Neural progenitor cell (in vitro differentiated cells): ENCODE results near the gene SLCO4A1. TPM values are rescaled to one million over a fixed set of nuclear protein-coding genes. Genes with fewer than 3 reads are reported as not detected.

Experiments used
- DNase-seq: peaks from one replicate; pipeline ENCODE4 v3.0.0-alpha.2; 2016; ENCODE audit warnings: low spot score
- H2AFZ ChIP-seq: fragments of 200-600 bp; sonication (generic); replicated peaks from 2 replicates; pipeline ENCODE4 v1.6.1; 2016; ENCODE audit warnings: antibody characterized with exemption
- H3F3A ChIP-seq: fragments of 200-600 bp; sonication (generic); 2 replicates; pipeline ENCODE4 v1.6.1; 2016; ENCODE audit warnings: antibody characterized with exemption, low read depth
- H3K27ac ChIP-seq: fragments of 200-600 bp; sonication (generic); 2 replicates; pipeline ENCODE4 v1.5.1; 2016; ENCODE audit warnings: mild to moderate bottlenecking
- H3K27me3 ChIP-seq: fragments of 200-600 bp; sonication (generic); 2 replicates; pipeline ENCODE4 v1.6.1; 2016; ENCODE audit warnings: mild to moderate bottlenecking, moderate library complexity
- H3K36me3 ChIP-seq: fragments of 200-600 bp; sonication (generic); 2 replicates; pipeline ENCODE4 v1.5.1; 2016
- H3K4me1 ChIP-seq: fragments of 200-600 bp; sonication (generic); 2 replicates; pipeline ENCODE4 v1.6.1; 2016; ENCODE audit warnings: mixed run types
- H3K4me2 ChIP-seq: fragments of 200-600 bp; sonication (generic); 2 replicates; pipeline ENCODE4 v1.6.1; 2016
- H3K4me3 ChIP-seq: fragments of 200-600 bp; sonication (generic); 2 replicates; pipeline ENCODE4 v1.5.1; 2016
- H3K79me2 ChIP-seq: fragments of 200-600 bp; sonication (generic); 2 replicates; pipeline ENCODE4 v1.6.1; 2016; ENCODE audit warnings: low read depth
- H3K9ac ChIP-seq: fragments of 200-600 bp; sonication (generic); 2 replicates; pipeline ENCODE4 v1.6.1; 2016
- H3K9me3 ChIP-seq: fragments of 200-600 bp; sonication (generic); 2 replicates; pipeline ENCODE4 v1.5.1; 2016; ENCODE audit warnings: low read depth
- H4K20me1 ChIP-seq: fragments of 200-600 bp; sonication (generic); 2 replicates; pipeline ENCODE4 v1.6.1; 2016; ENCODE audit warnings: low read depth
- H3K27ac Mint-ChIP-seq: 3 replicates; pipeline ENCODE4 v1.8.0; 2021; ENCODE audit warnings: mixed read lengths
- H3K27me3 Mint-ChIP-seq: 2 replicates; pipeline ENCODE4 v1.8.0; 2022; ENCODE audit warnings: low read depth, mild to moderate bottlenecking, inconsistent platforms, moderate library complexity, mixed read lengths; ENCODE audit not compliant: insufficient read depth
- H3K36me3 Mint-ChIP-seq: 3 replicates; pipeline ENCODE4 v1.8.0; 2021; ENCODE audit warnings: mixed read lengths
- H3K4me1 Mint-ChIP-seq: 3 replicates; pipeline ENCODE4 v1.8.0; 2021; ENCODE audit warnings: mixed read lengths
- H3K4me3 Mint-ChIP-seq: 3 replicates; pipeline ENCODE4 v1.8.0; 2021; ENCODE audit warnings: mild to moderate bottlenecking, moderate library complexity, mixed read lengths
- H3K9me3 Mint-ChIP-seq: 3 replicates; pipeline ENCODE4 v1.8.0; 2020; ENCODE audit warnings: mixed read lengths
- EZH2 ChIP-seq: fragments of 200-600 bp; sonication (generic); IDR thresholded peaks from 2 replicates; pipeline ENCODE4 v1.6.1; 2017; ENCODE audit warnings: antibody characterized with exemption, mild to moderate bottlenecking, moderate library complexity
- EZH2phosphoT487 ChIP-seq: fragments of 200-600 bp; sonication (generic); IDR thresholded peaks from 2 replicates; pipeline ENCODE4 v1.6.1; 2017; ENCODE audit warnings: antibody characterized with exemption
- total RNA-seq: library from RNA; depleted of rRNA; stranded (reverse); fragments of >200 nt; gene quantifications from 2 replicates; pipeline ENCODE4 v1.2.3, GENCODE V29; 2015; ENCODE audit warnings: low replicate concordance
- TF ChIP-seq, protein P1 (sequence below): fragments of 200-600 bp; sonication (generic); IDR thresholded peaks from 2 replicates; pipeline ENCODE4 v1.5.1; 2017; ENCODE audit warnings: antibody characterized with exemption, mild to moderate bottlenecking

The SLCO4A1 gene
- total RNA-seq, 1 donor from 2014 or later: 0.88 TPM

DNA sequence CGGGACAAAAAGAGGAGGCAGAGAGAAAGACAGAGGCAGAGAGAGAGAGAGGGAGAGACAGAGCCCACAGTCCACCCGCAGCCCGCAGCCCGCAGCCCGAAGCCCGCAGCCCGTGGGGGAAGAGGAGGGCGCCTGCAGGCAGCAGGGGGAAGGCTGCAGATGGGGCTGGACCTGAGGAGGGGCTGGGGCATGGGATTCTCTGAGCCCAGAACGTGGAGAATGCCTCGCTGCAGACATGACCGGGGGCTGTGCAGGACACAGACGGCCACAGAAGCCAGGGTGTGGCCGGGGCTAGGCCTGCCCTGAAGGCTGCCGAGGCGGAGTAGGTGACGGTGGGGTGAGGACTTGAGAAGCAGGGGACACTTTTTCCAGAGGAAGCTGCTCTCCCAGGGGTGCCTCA, 6.5 kb upstream of the SLCO4A1 start:
- Histone ChIP-seq H3K27me3 (peaks cover 48% of the 10 kb centered on the region), H3K4me3 (no peak overlapping the region), H3K9ac (no peak overlapping the region), H3F3A (no peaks in the 10 kb centered on the region), H3K4me1 (peaks cover 12% of the 10 kb centered on the region), H4K20me1 (no peaks in the 10 kb centered on the region), H3K27ac (no peak overlapping the region), H3K79me2 (no peaks in the 10 kb centered on the region), H3K36me3 (no peaks in the 10 kb centered on the region), H3K4me2 (no peak overlapping the region), H2AFZ (no peak overlapping the region), H3K9me3 (no peaks in the 10 kb centered on the region)
- DNase-seq: no peak
- Mint-ChIP-seq H3K4me1 (peaks cover 20% of the 10 kb centered on the region), H3K4me3 (no peak overlapping the region), H3K27me3 (peaks cover 31% of the 10 kb centered on the region), H3K9me3 (no peaks in the 10 kb centered on the region), H3K27ac (no peak overlapping the region), H3K36me3 (no peaks in the 10 kb centered on the region)
- TF ChIP-seq EZH2phosphoT487: no peak
- TF ChIP-seq, protein P1, sequence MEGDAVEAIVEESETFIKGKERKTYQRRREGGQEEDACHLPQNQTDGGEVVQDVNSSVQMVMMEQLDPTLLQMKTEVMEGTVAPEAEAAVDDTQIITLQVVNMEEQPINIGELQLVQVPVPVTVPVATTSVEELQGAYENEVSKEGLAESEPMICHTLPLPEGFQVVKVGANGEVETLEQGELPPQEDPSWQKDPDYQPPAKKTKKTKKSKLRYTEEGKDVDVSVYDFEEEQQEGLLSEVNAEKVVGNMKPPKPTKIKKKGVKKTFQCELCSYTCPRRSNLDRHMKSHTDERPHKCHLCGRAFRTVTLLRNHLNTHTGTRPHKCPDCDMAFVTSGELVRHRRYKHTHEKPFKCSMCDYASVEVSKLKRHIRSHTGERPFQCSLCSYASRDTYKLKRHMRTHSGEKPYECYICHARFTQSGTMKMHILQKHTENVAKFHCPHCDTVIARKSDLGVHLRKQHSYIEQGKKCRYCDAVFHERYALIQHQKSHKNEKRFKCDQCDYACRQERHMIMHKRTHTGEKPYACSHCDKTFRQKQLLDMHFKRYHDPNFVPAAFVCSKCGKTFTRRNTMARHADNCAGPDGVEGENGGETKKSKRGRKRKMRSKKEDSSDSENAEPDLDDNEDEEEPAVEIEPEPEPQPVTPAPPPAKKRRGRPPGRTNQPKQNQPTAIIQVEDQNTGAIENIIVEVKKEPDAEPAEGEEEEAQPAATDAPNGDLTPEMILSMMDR: no peak
- TF ChIP-seq EZH2: no peak

DNA sequence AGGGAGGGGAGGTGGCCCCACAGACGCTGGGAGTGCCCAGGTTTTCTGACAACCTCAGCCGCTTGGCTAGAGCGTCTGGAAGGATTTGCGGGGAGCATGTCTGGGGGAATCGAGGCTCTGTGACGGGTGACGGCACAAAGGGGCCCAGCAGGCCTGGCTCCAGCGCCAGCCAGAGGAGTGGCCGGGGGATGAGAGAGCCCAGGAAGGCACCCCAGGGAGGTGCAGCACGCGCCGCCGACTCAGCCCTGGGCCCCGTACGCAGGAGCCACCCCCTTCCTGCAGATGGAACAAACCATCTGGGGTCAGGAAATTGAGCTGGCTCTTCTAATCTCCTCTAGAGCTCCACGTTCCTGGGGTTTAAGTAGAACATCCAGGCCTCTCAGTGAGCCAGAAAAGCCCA, 5.9 kb upstream of the SLCO4A1 start:
- H3K36me3 ChIP-seq: no peaks in the 10 kb centered on the region
- peaks cover 12% of the 10 kb centered on the region for H3K4me1 ChIP-seq
- no peak overlapping the region for H3K9ac ChIP-seq
- H3F3A ChIP-seq: no peaks in the 10 kb centered on the region
- no peak overlapping the region for H2AFZ ChIP-seq
- H3K9me3 Mint-ChIP-seq: no peaks in the 10 kb centered on the region
- H3K9me3 ChIP-seq: no peaks in the 10 kb centered on the region
- H3K27ac Mint-ChIP-seq: no peak overlapping the region
- no peaks in the 10 kb centered on the region for H3K79me2 ChIP-seq
- H3K36me3 Mint-ChIP-seq: no peaks in the 10 kb centered on the region
- H3K4me2 ChIP-seq: no peak overlapping the region
- no peak for TF ChIP-seq EZH2phosphoT487
- TF ChIP-seq EZH2: no peak
- TF ChIP-seq, protein P1: no peak
- peaks cover 3% of the 10 kb centered on the region for H4K20me1 ChIP-seq
- no peak overlapping the region for H3K4me3 Mint-ChIP-seq
- peaks cover 35% of the 10 kb centered on the region for H3K27me3 Mint-ChIP-seq
- H3K27ac ChIP-seq: no peak overlapping the region
- H3K27me3 ChIP-seq: peaks cover 54% of the 10 kb centered on the region
- no peak overlapping the region for H3K4me3 ChIP-seq
- peaks cover 22% of the 10 kb centered on the region for H3K4me1 Mint-ChIP-seq
- no peak for DNase-seq

DNA sequence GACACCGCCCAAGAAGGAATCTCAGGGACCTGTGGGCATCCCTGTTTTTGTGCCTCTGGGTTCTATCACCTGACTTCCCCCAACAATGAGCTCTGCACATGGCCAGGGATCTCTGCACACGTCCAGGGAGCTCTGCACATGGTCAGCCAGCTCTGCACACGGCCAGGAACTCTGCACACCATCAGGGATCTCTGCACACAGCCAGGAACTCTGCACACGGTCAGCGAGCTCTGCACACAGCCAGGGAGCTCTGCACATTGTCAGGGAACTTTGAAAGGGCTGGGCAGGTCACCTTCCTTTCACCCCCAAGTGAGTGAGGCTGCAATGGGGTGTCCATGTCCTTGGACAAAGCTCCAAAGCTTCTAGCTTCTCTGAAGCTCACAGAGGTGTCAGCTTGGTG, 5.2 kb upstream of the SLCO4A1 start:
- peaks cover 12% of the 10 kb centered on the region for H3K4me1 ChIP-seq
- DNase-seq: no peak
- H2AFZ ChIP-seq: no peak overlapping the region
- no peaks in the 10 kb centered on the region for H3K9me3 ChIP-seq
- no peaks in the 10 kb centered on the region for H3K36me3 ChIP-seq
- no peak overlapping the region for H3K9ac ChIP-seq
- peaks cover 60% of the 10 kb centered on the region for H3K27me3 ChIP-seq
- H4K20me1 ChIP-seq: peaks cover 5% of the 10 kb centered on the region
- no peaks in the 10 kb centered on the region for H3K79me2 ChIP-seq
- H3K27ac ChIP-seq: no peak overlapping the region
- H3K4me3 Mint-ChIP-seq: no peak overlapping the region
- no peaks in the 10 kb centered on the region for H3K9me3 Mint-ChIP-seq
- H3K4me1 Mint-ChIP-seq: peaks cover 25% of the 10 kb centered on the region
- H3K4me3 ChIP-seq: no peak overlapping the region
- peaks cover 5% of the 10 kb centered on the region for H3F3A ChIP-seq
- no peak overlapping the region for H3K4me2 ChIP-seq
- TF ChIP-seq EZH2 (no peak), EZH2phosphoT487 (no peak)
- TF ChIP-seq, protein P1: no peak
- no peak overlapping the region for H3K27ac Mint-ChIP-seq
- peaks cover 35% of the 10 kb centered on the region for H3K27me3 Mint-ChIP-seq
- H3K36me3 Mint-ChIP-seq: no peaks in the 10 kb centered on the region
